Uterus (tissue), 4 donors: Measurements from ENCODE around the gene PSMC3IP. TPM values are rescaled to one million over a fixed set of nuclear protein-coding genes. Genes with fewer than 3 reads are reported as not detected.

Experiments used
- DNase-seq, 2 donors: peaks; one replicate each; pipeline ENCODE4 v3.0.0-alpha.2; 2019 to 2020
- H3K27ac ChIP-seq, 2 donors: fragments of 200-600 bp; sonication (generic); 1 replicate in 1 of 2; 2 replicates in 1 of 2; pipeline ENCODE4 v1.5.1; 2016 to 2018
- H3K27me3 ChIP-seq, 2 donors: fragments of 200-600 bp; sonication (generic); one replicate each; pipeline ENCODE4 v1.5.1; 2018 to 2019; ENCODE audit warnings: control low read depth in 1 of 2
- H3K36me3 ChIP-seq, 2 donors: fragments of 200-600 bp; sonication (generic); one replicate each; pipeline ENCODE4 v1.5.1; 2019; ENCODE audit warnings: control low read depth in 1 of 2
- H3K4me1 ChIP-seq, 2 donors: fragments of 200-600 bp; sonication (generic); one replicate each; pipeline ENCODE4 v1.5.1; 2018 to 2019; ENCODE audit warnings: control low read depth in 1 of 2
- H3K4me3 ChIP-seq, 2 donors: fragments of 200-600 bp; sonication (generic); 1 replicate in 1 of 2; 2 replicates in 1 of 2; pipeline ENCODE4 v1.5.1; 2018 to 2019; ENCODE audit warnings: mild to moderate bottlenecking in 1 of 2
- H3K9me3 ChIP-seq, 2 donors: fragments of 200-600 bp; sonication (generic); one replicate each; pipeline ENCODE4 v1.5.1; 2019; ENCODE audit warnings: control low read depth in 1 of 2
- POLR2A ChIP-seq, 2 donors: fragments of 450-650 bp; IDR thresholded peaks; one replicate each; pipeline ENCODE4 v1.6.1; 2016; ENCODE audit warnings: antibody characterized with exemption in 2 of 2, mild to moderate bottlenecking in 1 of 2, moderate library complexity in 1 of 2
- intact Hi-C: fragments of 100-400 bp; cut with DNase I; formaldehyde crosslinking; loops from one replicate; pipeline ENCODE4 v1.15.1; 2023; ENCODE audit warnings: low total_unique reads
- total RNA-seq, 4 donors: library from RNA; depleted of rRNA in 3 of 4; stranded (reverse); fragments of >200 nt in 3 of 4; gene quantifications; one replicate each; pipeline versions ENCODE4 v1.1.0 to v1.2.4, GENCODE V29; 2014 to 2023
- TF ChIP-seq, protein P1 (sequence below), 4 experiments: fragments of 200-600 bp in 2 of 4; fragments of 450-650 bp in 2 of 4; sonication (generic) in 2 of 4; IDR thresholded peaks; one replicate each; pipeline ENCODE4 v1.5.1; 2016 to 2019; ENCODE audit warnings: antibody characterized with exemption in 4 of 4, mild to moderate bottlenecking in 2 of 4, moderate library complexity in 1 of 4
- donor health status: DM: yes; HTN: yes; CAD: no.

PSMC3IP gene
- total RNA-seq, 4 donors from 2014 or later: 2.8 to 16.5 (median 5.0) TPM

GRCh38 chr17:42608305-42609181, 31.0 kb upstream of the PSMC3IP start:
- intact Hi-C loops: no loop called here
- TF ChIP-seq, protein P1, sequence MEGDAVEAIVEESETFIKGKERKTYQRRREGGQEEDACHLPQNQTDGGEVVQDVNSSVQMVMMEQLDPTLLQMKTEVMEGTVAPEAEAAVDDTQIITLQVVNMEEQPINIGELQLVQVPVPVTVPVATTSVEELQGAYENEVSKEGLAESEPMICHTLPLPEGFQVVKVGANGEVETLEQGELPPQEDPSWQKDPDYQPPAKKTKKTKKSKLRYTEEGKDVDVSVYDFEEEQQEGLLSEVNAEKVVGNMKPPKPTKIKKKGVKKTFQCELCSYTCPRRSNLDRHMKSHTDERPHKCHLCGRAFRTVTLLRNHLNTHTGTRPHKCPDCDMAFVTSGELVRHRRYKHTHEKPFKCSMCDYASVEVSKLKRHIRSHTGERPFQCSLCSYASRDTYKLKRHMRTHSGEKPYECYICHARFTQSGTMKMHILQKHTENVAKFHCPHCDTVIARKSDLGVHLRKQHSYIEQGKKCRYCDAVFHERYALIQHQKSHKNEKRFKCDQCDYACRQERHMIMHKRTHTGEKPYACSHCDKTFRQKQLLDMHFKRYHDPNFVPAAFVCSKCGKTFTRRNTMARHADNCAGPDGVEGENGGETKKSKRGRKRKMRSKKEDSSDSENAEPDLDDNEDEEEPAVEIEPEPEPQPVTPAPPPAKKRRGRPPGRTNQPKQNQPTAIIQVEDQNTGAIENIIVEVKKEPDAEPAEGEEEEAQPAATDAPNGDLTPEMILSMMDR (IDR thresholded peaks at IDR 0.05): peak in 1 of 4 experiments; percentile 23
- TF ChIP-seq POLR2A (IDR thresholded peaks at IDR 0.05): no peak
- no peaks in the 10 kb centered on the region for H3K36me3 ChIP-seq
- H3K4me1 ChIP-seq: peaks cover 5 to 7% of the 10 kb centered on the region in 2 donors
- no peaks in the 10 kb centered on the region for H3K9me3 ChIP-seq
- H3K27ac ChIP-seq: peak overlapping the region; percentile 91 to 96
- DNase-seq: no peak
- H3K4me3 ChIP-seq: peak overlapping the region; percentile 89 to 97
- H3K27me3 ChIP-seq: no peaks in the 10 kb centered on the region

- H3K27ac ChIP-seq: peak overlapping the region in 1 of 2 donors; percentile 91
- peaks cover 5 to 7% of the 10 kb centered on the region in 2 donors for H3K4me1 ChIP-seq
- no peak for DNase-seq
- H3K9me3 ChIP-seq: no peaks in the 10 kb centered on the region
- intact Hi-C loops: no loop called here
- H3K36me3 ChIP-seq: no peaks in the 10 kb centered on the region
- TF ChIP-seq POLR2A (IDR thresholded peaks at IDR 0.05): no peak
- TF ChIP-seq, protein P1 (IDR thresholded peaks at IDR 0.05): no peak
- no peaks in the 10 kb centered on the region for H3K27me3 ChIP-seq
- peak overlapping the region in 1 of 2 donors; percentile 89 for H3K4me3 ChIP-seq
Measured at GRCh38 chr17:42607769-42608168, 30.2 kb upstream of the PSMC3IP start.

GRCh38 chr17:42603318-42603717, 25.8 kb upstream of the PSMC3IP start:
- TF ChIP-seq, protein P1 (IDR thresholded peaks at IDR 0.05): no peak
- TF ChIP-seq POLR2A (IDR thresholded peaks at IDR 0.05): no peak
- no peak for DNase-seq
- Histone ChIP-seq H3K4me3 (no peak overlapping the region), H3K9me3 (no peaks in the 10 kb centered on the region), H3K27ac (no peak overlapping the region), H3K36me3 (no peaks in the 10 kb centered on the region), H3K27me3 (no peaks in the 10 kb centered on the region), H3K4me1 (peaks cover 5 to 7% of the 10 kb centered on the region in 2 donors)
- intact Hi-C loops: no loop called here

- Histone ChIP-seq H3K27me3 (no peaks in the 10 kb centered on the region), H3K4me3 (no peak overlapping the region), H3K27ac (no peak overlapping the region), H3K36me3 (no peaks in the 10 kb centered on the region), H3K9me3 (no peaks in the 10 kb centered on the region), H3K4me1 (no peaks in the 10 kb centered on the region)
- TF ChIP-seq POLR2A (IDR thresholded peaks at IDR 0.05): no peak
- TF ChIP-seq, protein P1 (IDR thresholded peaks at IDR 0.05): no peak
- intact Hi-C loops: no loop called here
- no peak for DNase-seq
Measured at GRCh38 chr17:42598905-42599304, 21.4 kb upstream of the PSMC3IP start.

DNA sequence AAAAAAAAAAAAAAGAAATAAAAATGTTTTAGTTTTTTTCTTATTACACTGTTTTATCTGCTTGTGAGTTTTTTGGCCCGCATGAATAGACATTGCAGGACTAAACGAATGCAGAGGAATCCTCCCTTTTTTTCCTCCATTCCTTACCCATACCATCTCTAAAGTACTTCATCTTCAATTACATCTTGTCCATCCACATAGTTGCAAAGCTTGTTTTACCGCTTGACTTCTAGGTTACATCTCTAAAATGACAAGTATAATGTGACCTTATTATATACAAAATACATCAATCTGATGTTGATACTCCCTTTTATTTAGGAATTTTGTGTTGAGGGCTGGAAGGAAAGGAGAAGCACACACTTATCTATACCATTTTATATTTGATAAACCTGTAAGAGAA, 18.9 kb upstream of the PSMC3IP start:
- TF ChIP-seq, protein P1 (IDR thresholded peaks at IDR 0.05): no peak
- TF ChIP-seq POLR2A (IDR thresholded peaks at IDR 0.05): no peak
- H3K27ac ChIP-seq: no peak overlapping the region
- no peak overlapping the region for H3K4me3 ChIP-seq
- intact Hi-C loops: no loop called here
- no peaks in the 10 kb centered on the region for H3K36me3 ChIP-seq
- no peaks in the 10 kb centered on the region for H3K27me3 ChIP-seq
- H3K4me1 ChIP-seq: no peaks in the 10 kb centered on the region
- DNase-seq: no peak
- H3K9me3 ChIP-seq: no peaks in the 10 kb centered on the region
